HepG2 (cell line): ENCODE results near the gene KCNH8. TPM values are rescaled to one million over a fixed set of nuclear protein-coding genes. Genes with fewer than 3 reads are reported as not detected.

ENCODE experiments used
- ATAC-seq: fragments of 200-7000 bp; cut with Tn5 transposase; 3 replicates; pipeline ENCODE4 v1.9.1; 2020; ENCODE audit warnings: mild to moderate bottlenecking, moderate library complexity
- BruUV-seq: library from RNA; stranded (reverse); fragments of 400-500 nt; replicated peaks from 2 replicates; lab custom pipeline; 2021; lab: Mats Ljungman, UMichigan
- CTCF ChIA-PET: fragments of 300-600 bp; formaldehyde crosslinking; extraction: SDS; loops from one replicate; lab custom pipeline; 2021; ENCODE audit warnings: low total read pairs, inconsistent platforms, low intra/inter-chr PET ratio; lab: Yijun Ruan, JAX
- POLR2A ChIA-PET: fragments of 350-600 bp; sonication (Branson Sonifier 250); formaldehyde crosslinking; loops from one replicate; lab custom pipeline; 2020; ENCODE audit warnings: antibody characterized with exemption, inconsistent platforms; lab: Yijun Ruan, JAX
- DNase-seq: peaks from one replicate; pipeline ENCODE4 v3.0.0-alpha.2; 2015; ENCODE audit warnings: low spot score
- FAIRE-seq: peaks from 3 replicates; lab custom pipeline; 2011; peaks lifted over from hg19 to GRCh38; lab: Jason Lieb, UNC
- H2AFZ ChIP-seq: one replicate; pipeline ENCODE4 v1.6.1; 2011; ENCODE audit warnings: low read length, inconsistent platforms
- H3K27ac ChIP-seq: fragments of 300-600 bp; 3 replicates; pipeline ENCODE4 v1.8.0; 2011; ENCODE audit warnings: mixed run types, mild to moderate bottlenecking, mixed read lengths, low read length, inconsistent platforms; ENCODE audit not compliant: insufficient read depth; ENCODE audit errors: extremely low read length
- H3K27me3 ChIP-seq, 2 experiments: fragments of 200-600 bp in 1 of 2; 2 replicates in 1 of 2; 3 replicates in 1 of 2; pipeline versions ENCODE4 v1.6.0 to v1.8.0; 2011; ENCODE audit warnings: low read length in 2 of 2, mild to moderate bottlenecking in 2 of 2, moderate library complexity in 2 of 2, inconsistent platforms in 1 of 2; ENCODE audit not compliant: insufficient read depth in 2 of 2, control insufficient read depth in 1 of 2
- H3K36me3 ChIP-seq, 2 experiments: fragments of 200-600 bp in 1 of 2; replicated peaks in 1 of 2; 2 replicates in 1 of 2; 3 replicates in 1 of 2; pipeline versions ENCODE4 v1.5.1 to v1.8.0; 2011; ENCODE audit warnings: low read length in 2 of 2, inconsistent platforms in 1 of 2; ENCODE audit not compliant: insufficient read depth in 2 of 2, control insufficient read depth in 1 of 2
- H3K4me1 ChIP-seq: 2 replicates; pipeline ENCODE4 v1.5.1; 2012; ENCODE audit warnings: low read length, inconsistent platforms; ENCODE audit not compliant: insufficient read depth
- H3K4me2 ChIP-seq: 2 replicates; pipeline ENCODE4 v1.6.0; 2011; ENCODE audit warnings: low read depth, low read length, inconsistent platforms
- H3K4me3 ChIP-seq, 3 experiments: fragments of 200-600 bp in 1 of 3; sonication (generic), shearing (Covaris generic) in 1 of 3; replicated peaks in 1 of 3; 2 replicates each; pipeline ENCODE4 v1.5.1; 2011 to 2016; ENCODE audit warnings: low read length in 3 of 3, inconsistent platforms in 2 of 3, low read depth in 2 of 3, mild to moderate bottlenecking in 2 of 3, control low read depth in 1 of 3, mixed read lengths in 1 of 3; ENCODE audit not compliant: insufficient read depth in 1 of 3
- H3K79me2 ChIP-seq: one replicate; pipeline ENCODE4 v1.6.1; 2011; ENCODE audit warnings: low read length, inconsistent platforms; ENCODE audit not compliant: insufficient read depth
- H3K9ac ChIP-seq: 2 replicates; pipeline ENCODE4 v1.6.0; 2011; ENCODE audit warnings: mild to moderate bottlenecking, low read depth, low read length, inconsistent platforms; ENCODE audit not compliant: insufficient read depth
- H3K9me3 ChIP-seq: 2 replicates; pipeline ENCODE4 v1.5.1; 2012; ENCODE audit warnings: mild to moderate bottlenecking, low read length
- H4K20me1 ChIP-seq: 2 replicates; pipeline ENCODE4 v1.6.0; 2011; ENCODE audit warnings: inconsistent platforms, mild to moderate bottlenecking, low read length, moderate library complexity; ENCODE audit not compliant: insufficient read depth
- CEBPB ChIP-seq: IDR thresholded peaks from 2 replicates; pipeline ENCODE4 v1.6.1; 2011; ENCODE audit warnings: low read depth, low read length, improper control_type of control experiment, borderline replicate concordance
- ELF1 ChIP-seq: sonication (generic); formaldehyde crosslinking; IDR thresholded peaks from 2 replicates; pipeline ENCODE4 v1.4.0; 2020; ENCODE audit warnings: missing genetic modification reagents
- NFYB ChIP-seq: sonication (generic); formaldehyde crosslinking; IDR thresholded peaks from 2 replicates; pipeline ENCODE4 v1.4.0; 2020; ENCODE audit warnings: missing genetic modification reagents
- NONO ChIP-seq, 2 experiments: fragments of 450-650 bp in 1 of 2; sonication (generic) in 1 of 2; formaldehyde crosslinking in 1 of 2; IDR thresholded peaks in 1 of 2; conservative IDR thresholded peaks in 1 of 2; 2 replicates each; pipeline versions ENCODE4 v1.6.1 to v1.8.0; 2017 to 2022; ENCODE audit warnings: mild to moderate bottlenecking in 1 of 2, missing genetic modification reagents in 1 of 2, moderate library complexity in 1 of 2
- POGZ ChIP-seq: sonication (generic); formaldehyde crosslinking; IDR thresholded peaks from 2 replicates; pipeline ENCODE4 v1.4.0; 2020; ENCODE audit warnings: mild to moderate bottlenecking, missing genetic modification reagents
- SMYD3 ChIP-seq: sonication (generic); formaldehyde crosslinking; IDR thresholded peaks from 2 replicates; pipeline ENCODE4 v1.8.1; 2023; ENCODE audit warnings: mild to moderate bottlenecking, missing genetic modification reagents
- ZNF317 ChIP-seq: sonication (generic); formaldehyde crosslinking; IDR thresholded peaks from 2 replicates; pipeline ENCODE4 v1.5.0; 2020; ENCODE audit warnings: mild to moderate bottlenecking, missing genetic modification reagents
- ZNF484 ChIP-seq: sonication (generic); formaldehyde crosslinking; IDR thresholded peaks from 2 replicates; pipeline ENCODE4 v1.5.1; 2020; ENCODE audit warnings: mild to moderate bottlenecking, low read depth, missing genetic modification reagents, borderline replicate concordance
- ZNF605 ChIP-seq: sonication (generic); formaldehyde crosslinking; IDR thresholded peaks from 2 replicates; pipeline ENCODE4 v1.8.0; 2022; ENCODE audit warnings: mild to moderate bottlenecking, missing genetic modification reagents
- WGBS: methylation state at CpG from one replicate; pipeline ENCODE4 v1.1.6; 2017; ENCODE audit warnings: low lambda C conversion rate; 5-methylcytosine and 5-hydroxymethylcytosine counted together
- in situ Hi-C: cut with HindIII; loops from 2 replicates; pipeline ENCODE4 v1.10.0; 2017; ENCODE audit warnings: low pct_unique_long_range_greater_than_20kb; ENCODE audit not compliant: extremely low pct_ligation_motif_present
- intact Hi-C: fragments of 100-400 bp; cut with micrococcal nuclease; formaldehyde crosslinking; loops from one replicate; pipeline ENCODE4 v1.10.0; 2022; ENCODE audit not compliant: unreplicated experiment
- polyA plus RNA-seq, 8 experiments: library from polyadenylated mRNA; depleted of rRNA in 3 of 8; stranded (reverse) in 7 of 8; unstranded in 1 of 8; fragments of >200 nt; fragmentation: Illumina TruSeq in 4 of 8; extraction: Trizol in 4 of 8; gene quantifications; 2 replicates each; pipeline versions ENCODE4 v1.2.1 to v1.2.3, GENCODE V29; 2011 to 2016; ENCODE audit warnings: low read depth in 4 of 8, missing spikeins in 1 of 8, mixed read lengths in 1 of 8; ENCODE audit not compliant: insufficient read depth in 1 of 8
- total RNA-seq, 5 experiments: library from RNA; depleted of rRNA; stranded (reverse); fragments of >200 nt; fragmentation: Illumina TruSeq; extraction: Trizol; gene quantifications; 2 replicates each; pipeline ENCODE4 v1.2.3, GENCODE V29; 2016; ENCODE audit warnings: low read depth in 1 of 5
- TF ChIP-seq, protein P1 (sequence below): sonication (generic); formaldehyde crosslinking; IDR thresholded peaks from 2 replicates; pipeline ENCODE4 v1.4.0; 2020; ENCODE audit warnings: missing genetic modification reagents
- TF ChIP-seq, protein P2 (sequence below): sonication (generic); formaldehyde crosslinking; IDR thresholded peaks from 2 replicates; pipeline ENCODE4 v1.4.0; 2020; ENCODE audit warnings: missing genetic modification reagents
- TF ChIP-seq, protein P3 (sequence below): IDR thresholded peaks from 2 replicates; pipeline ENCODE4 v1.6.1; 2016; ENCODE audit warnings: missing genetic modification reagents, missing compliant biosample characterization
- TF ChIP-seq, protein P4 (sequence below): IDR thresholded peaks from 2 replicates; pipeline ENCODE4 v1.6.1; 2016; ENCODE audit warnings: control low read depth

The KCNH8 gene
- total and polyA plus RNA-seq, 2 of the 13 experiments (the other 11 are each of a cell fraction or from before 2014, with no cell fraction given) = 0.04 TPM; not detected in 1

DNA sequence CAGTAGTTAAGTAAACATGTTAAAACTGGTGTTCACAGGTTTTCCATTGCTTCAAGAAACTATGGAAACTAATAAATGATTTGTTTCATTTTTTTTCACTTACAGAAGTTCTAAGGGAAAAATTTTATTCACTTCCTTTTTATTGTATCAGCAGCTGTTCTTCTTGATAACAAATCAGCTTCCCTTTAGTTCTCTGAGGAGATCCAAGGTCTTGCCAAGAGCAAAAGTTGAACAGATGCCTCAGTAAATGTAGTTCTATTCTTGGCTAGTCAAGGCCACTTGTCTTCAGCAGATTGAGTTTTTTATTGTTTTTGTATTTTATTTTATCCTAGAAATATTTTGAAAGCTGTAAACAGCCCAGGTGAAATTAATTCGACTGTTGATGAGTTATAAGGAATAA is 41.8 kb downstream of the KCNH8 start (continued):
- TF ChIP-seq ZNF317 (no peak), NFYB (CRISPR knock-in tag) (no peak), ELF1 (CRISPR knock-in tag) (no peak)
- TF ChIP-seq, protein P1, sequence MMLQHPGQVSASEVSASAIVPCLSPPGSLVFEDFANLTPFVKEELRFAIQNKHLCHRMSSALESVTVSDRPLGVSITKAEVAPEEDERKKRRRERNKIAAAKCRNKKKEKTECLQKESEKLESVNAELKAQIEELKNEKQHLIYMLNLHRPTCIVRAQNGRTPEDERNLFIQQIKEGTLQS (CRISPR knock-in tag) = no peak
- TF ChIP-seq, protein P2, sequence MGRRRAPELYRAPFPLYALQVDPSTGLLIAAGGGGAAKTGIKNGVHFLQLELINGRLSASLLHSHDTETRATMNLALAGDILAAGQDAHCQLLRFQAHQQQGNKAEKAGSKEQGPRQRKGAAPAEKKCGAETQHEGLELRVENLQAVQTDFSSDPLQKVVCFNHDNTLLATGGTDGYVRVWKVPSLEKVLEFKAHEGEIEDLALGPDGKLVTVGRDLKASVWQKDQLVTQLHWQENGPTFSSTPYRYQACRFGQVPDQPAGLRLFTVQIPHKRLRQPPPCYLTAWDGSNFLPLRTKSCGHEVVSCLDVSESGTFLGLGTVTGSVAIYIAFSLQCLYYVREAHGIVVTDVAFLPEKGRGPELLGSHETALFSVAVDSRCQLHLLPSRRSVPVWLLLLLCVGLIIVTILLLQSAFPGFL (CRISPR knock-in tag) = no peak

DNA sequence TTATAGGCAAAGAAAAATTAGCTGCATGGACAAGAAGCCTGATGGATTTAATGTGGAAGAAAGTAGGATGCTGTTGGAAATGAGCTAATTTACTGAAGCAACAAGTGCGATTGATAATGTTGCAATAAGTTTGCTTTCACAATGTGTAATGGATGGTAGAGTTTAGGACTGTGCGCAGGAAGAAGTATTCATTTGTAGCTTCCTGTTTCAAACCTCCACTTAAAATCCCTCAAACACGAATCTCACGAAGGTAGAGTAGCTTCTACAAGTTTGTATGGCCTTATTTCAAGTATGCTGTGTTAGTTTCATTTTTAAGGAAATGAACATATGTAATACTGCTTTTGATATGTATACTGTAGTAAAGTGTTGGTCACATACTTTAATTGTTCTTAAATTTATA is 42.3 kb downstream of the KCNH8 start:
- Histone ChIP-seq H3K4me1 (no peaks in the 10 kb centered on the region), H3K4me2 (no peak overlapping the region), H3K4me3 (no peak overlapping the region), H3K9ac (no peak overlapping the region), H3K27ac (no peak overlapping the region), H3K36me3 (no peaks in the 10 kb centered on the region), H2AFZ (no peak overlapping the region), H4K20me1 (no peaks in the 10 kb centered on the region), H3K27me3 (no peaks in the 10 kb centered on the region), H3K79me2 (no peaks in the 10 kb centered on the region), H3K9me3 (no peaks in the 10 kb centered on the region)
- ATAC-seq (no peak), FAIRE-seq (no peak), DNase-seq (no peak)
- TF ChIP-seq, protein P3, sequence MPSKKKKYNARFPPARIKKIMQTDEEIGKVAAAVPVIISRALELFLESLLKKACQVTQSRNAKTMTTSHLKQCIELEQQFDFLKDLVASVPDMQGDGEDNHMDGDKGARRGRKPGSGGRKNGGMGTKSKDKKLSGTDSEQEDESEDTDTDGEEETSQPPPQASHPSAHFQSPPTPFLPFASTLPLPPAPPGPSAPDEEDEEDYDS (CRISPR knock-in tag) = no peak
- TF ChIP-seq ZNF484 (no peak), NONO (IDR thresholded peaks at IDR 0.05) (no peak), NONO (CRISPR knock-in tag; conservative IDR thresholded peaks at IDR 0.05) (no peak), SMYD3 (no peak), CEBPB (0 out of 2 replicates have a peak, but pooled peaks have one; percentile 5), ZNF605 (no peak), POGZ (no peak)
- TF ChIP-seq, protein P4, sequence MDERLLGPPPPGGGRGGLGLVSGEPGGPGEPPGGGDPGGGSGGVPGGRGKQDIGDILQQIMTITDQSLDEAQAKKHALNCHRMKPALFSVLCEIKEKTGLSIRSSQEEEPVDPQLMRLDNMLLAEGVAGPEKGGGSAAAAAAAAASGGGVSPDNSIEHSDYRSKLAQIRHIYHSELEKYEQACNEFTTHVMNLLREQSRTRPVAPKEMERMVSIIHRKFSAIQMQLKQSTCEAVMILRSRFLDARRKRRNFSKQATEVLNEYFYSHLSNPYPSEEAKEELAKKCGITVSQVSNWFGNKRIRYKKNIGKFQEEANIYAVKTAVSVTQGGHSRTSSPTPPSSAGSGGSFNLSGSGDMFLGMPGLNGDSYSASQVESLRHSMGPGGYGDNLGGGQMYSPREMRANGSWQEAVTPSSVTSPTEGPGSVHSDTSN (CRISPR knock-in tag) = no peak
- intact Hi-C loops (no loop called here), in situ Hi-C loops (no loop called here)
- CTCF ChIA-PET = no interaction called here
- 0% methylated on average over 4 of the region's 4 CpGs for WGBS
- BruUV-seq = no TSS peak
- POLR2A ChIA-PET = no interaction called here
